HEK293 (cell line): ENCODE measurements around the gene ZKSCAN1.
"Not testable (repeated sequence)": the region's sequence is repeated elsewhere in the genome, so short reads cannot be mapped to it uniquely, and the experiment has no call there.

Experiments used
- CTCF ChIA-PET: fragments of 350-600 bp; formaldehyde crosslinking; extraction: SDS; loops from one replicate; lab custom pipeline; 2021; ENCODE audit warnings: antibody characterized with exemption; lab: Yijun Ruan, JAX
- POLR2A ChIA-PET: fragments of 300-600 bp; formaldehyde crosslinking; extraction: SDS; loops from one replicate; lab custom pipeline; 2020; ENCODE audit warnings: antibody characterized with exemption, inconsistent platforms; lab: Yijun Ruan, JAX
- H3K27ac ChIP-seq: fragments of 200-500 bp; sonication (Bioruptor generic); 2 replicates; pipeline ENCODE4 v1.5.1; 2014; ENCODE audit warnings: low read depth, low read length, control low read depth, inconsistent platforms; ENCODE audit errors: extremely low read depth
- H3K36me3 ChIP-seq, 2 experiments: fragments of 200-500 bp in 1 of 2; sonication (Bioruptor generic) in 1 of 2; 1 replicate in 1 of 2; 2 replicates in 1 of 2; pipeline ENCODE4 v1.5.1; 2014 to 2017; ENCODE audit warnings: inconsistent platforms in 2 of 2, low read length in 2 of 2; ENCODE audit not compliant: control insufficient read depth in 2 of 2, insufficient read depth in 1 of 2
- H3K4me1 ChIP-seq: fragments of 200-500 bp; sonication (Bioruptor generic); 2 replicates; pipeline ENCODE4 v1.5.1; 2014; ENCODE audit warnings: mild to moderate bottlenecking, low read length, inconsistent platforms; ENCODE audit not compliant: control insufficient read depth, insufficient read depth
- H3K4me3 ChIP-seq: 2 replicates; pipeline ENCODE4 v1.5.1; 2011; ENCODE audit warnings: low read depth, mild to moderate bottlenecking, control low read depth, low read length, moderate library complexity
- H3K9me3 ChIP-seq: fragments of 200-500 bp; sonication (Bioruptor generic); 2 replicates; pipeline ENCODE4 v1.5.1; 2014; ENCODE audit warnings: low read depth, low read length, inconsistent platforms; ENCODE audit not compliant: control insufficient read depth, insufficient read depth
- MYNN ChIP-seq: fragments of 450-650 bp; formaldehyde crosslinking; IDR thresholded peaks from 2 replicates; pipeline ENCODE4 v1.5.1; 2016; ENCODE audit warnings: missing biosample characterization, missing genetic modification characterization, borderline replicate concordance
- ZIC2 ChIP-seq: fragments of 450-650 bp; formaldehyde crosslinking; IDR thresholded peaks from 2 replicates; pipeline ENCODE4 v1.5.1; 2016; ENCODE audit warnings: missing biosample characterization, missing genetic modification characterization
- ZNF19 ChIP-seq: fragments of 450-650 bp; formaldehyde crosslinking; IDR thresholded peaks from 2 replicates; pipeline ENCODE4; 2016; ENCODE audit warnings: missing biosample characterization, missing genetic modification characterization, low read depth
- ZNF292 ChIP-seq: fragments of 450-650 bp; formaldehyde crosslinking; IDR thresholded peaks from 2 replicates; pipeline ENCODE4 v1.5.1; 2016; ENCODE audit warnings: low read depth, missing biosample characterization, missing genetic modification characterization, borderline replicate concordance
- ZNF433 ChIP-seq: fragments of 450-650 bp; formaldehyde crosslinking; IDR thresholded peaks from 2 replicates; pipeline ENCODE4 v1.5.1; 2016; ENCODE audit warnings: missing biosample characterization, missing genetic modification characterization, low read depth
- ZNF555 ChIP-seq: fragments of 450-650 bp; formaldehyde crosslinking; conservative IDR thresholded peaks from 2 replicates; pipeline ENCODE4 v1.5.1; 2017; ENCODE audit warnings: missing biosample characterization, mild to moderate bottlenecking, missing genetic modification characterization, inconsistent platforms
- TF ChIP-seq, protein P1 (sequence below): fragments of 450-650 bp; formaldehyde crosslinking; IDR thresholded peaks from 2 replicates; pipeline ENCODE4 v1.5.1; 2016; ENCODE audit warnings: missing biosample characterization, missing genetic modification characterization, borderline replicate concordance
- TF ChIP-seq, protein P2 (sequence below): fragments of 450-650 bp; formaldehyde crosslinking; IDR thresholded peaks from 2 replicates; pipeline ENCODE4 v1.5.1; 2016; ENCODE audit warnings: missing biosample characterization, missing genetic modification characterization

ZKSCAN1 gene

DNA sequence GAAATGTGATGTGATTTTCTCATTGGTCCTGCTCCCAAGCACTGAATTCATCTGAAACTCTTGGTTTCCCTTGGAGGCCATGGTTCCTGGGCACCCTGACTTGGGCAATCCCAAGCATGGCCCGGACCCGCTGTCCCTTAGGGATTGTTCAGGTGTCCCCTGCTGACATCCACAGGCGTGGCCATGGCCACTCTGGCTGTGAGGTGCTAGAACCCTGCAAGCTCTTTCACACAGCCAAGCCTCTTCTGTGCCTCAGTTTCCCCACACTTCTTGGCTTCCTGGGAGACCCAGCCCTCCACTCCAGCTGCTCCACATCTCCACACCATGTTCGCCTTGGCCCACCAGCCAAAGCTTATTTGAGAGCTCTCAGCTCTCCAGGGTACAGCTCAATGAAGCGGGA lies 27.6 kb upstream of the ZKSCAN1 start (continued):
- TF ChIP-seq, protein P1, sequence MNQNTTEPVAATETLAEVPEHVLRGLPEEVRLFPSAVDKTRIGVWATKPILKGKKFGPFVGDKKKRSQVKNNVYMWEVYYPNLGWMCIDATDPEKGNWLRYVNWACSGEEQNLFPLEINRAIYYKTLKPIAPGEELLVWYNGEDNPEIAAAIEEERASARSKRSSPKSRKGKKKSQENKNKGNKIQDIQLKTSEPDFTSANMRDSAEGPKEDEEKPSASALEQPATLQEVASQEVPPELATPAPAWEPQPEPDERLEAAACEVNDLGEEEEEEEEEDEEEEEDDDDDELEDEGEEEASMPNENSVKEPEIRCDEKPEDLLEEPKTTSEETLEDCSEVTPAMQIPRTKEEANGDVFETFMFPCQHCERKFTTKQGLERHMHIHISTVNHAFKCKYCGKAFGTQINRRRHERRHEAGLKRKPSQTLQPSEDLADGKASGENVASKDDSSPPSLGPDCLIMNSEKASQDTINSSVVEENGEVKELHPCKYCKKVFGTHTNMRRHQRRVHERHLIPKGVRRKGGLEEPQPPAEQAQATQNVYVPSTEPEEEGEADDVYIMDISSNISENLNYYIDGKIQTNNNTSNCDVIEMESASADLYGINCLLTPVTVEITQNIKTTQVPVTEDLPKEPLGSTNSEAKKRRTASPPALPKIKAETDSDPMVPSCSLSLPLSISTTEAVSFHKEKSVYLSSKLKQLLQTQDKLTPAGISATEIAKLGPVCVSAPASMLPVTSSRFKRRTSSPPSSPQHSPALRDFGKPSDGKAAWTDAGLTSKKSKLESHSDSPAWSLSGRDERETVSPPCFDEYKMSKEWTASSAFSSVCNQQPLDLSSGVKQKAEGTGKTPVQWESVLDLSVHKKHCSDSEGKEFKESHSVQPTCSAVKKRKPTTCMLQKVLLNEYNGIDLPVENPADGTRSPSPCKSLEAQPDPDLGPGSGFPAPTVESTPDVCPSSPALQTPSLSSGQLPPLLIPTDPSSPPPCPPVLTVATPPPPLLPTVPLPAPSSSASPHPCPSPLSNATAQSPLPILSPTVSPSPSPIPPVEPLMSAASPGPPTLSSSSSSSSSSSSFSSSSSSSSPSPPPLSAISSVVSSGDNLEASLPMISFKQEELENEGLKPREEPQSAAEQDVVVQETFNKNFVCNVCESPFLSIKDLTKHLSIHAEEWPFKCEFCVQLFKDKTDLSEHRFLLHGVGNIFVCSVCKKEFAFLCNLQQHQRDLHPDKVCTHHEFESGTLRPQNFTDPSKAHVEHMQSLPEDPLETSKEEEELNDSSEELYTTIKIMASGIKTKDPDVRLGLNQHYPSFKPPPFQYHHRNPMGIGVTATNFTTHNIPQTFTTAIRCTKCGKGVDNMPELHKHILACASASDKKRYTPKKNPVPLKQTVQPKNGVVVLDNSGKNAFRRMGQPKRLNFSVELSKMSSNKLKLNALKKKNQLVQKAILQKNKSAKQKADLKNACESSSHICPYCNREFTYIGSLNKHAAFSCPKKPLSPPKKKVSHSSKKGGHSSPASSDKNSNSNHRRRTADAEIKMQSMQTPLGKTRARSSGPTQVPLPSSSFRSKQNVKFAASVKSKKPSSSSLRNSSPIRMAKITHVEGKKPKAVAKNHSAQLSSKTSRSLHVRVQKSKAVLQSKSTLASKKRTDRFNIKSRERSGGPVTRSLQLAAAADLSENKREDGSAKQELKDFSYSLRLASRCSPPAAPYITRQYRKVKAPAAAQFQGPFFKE (tag by site-specific recombination): no peak
- no peak for TF ChIP-seq ZIC2 (tag by site-specific recombination)

DNA sequence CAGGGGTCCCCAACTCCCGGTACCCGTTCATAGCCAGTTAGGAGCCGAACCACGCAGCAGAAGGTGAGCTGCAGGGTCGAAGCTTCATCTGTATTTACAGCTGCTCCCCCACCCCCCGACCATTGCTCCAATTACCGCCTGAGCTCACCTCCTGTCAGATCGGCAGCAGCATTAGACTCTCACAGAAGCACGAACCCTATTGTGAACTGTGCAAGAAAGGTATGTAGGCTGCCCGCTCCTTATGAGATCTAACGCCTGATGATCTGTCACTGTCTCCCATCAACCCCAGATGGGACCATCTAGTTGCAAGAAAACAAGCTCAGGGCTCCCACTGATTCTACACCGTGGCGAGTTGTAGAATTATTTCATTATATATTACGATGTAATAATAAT lies 24.9 kb upstream of the ZKSCAN1 start:
- no peak for TF ChIP-seq ZNF433 (tag by site-specific recombination)
- TF ChIP-seq MYNN: no peak
- TF ChIP-seq ZNF19 (tag by site-specific recombination): no peak
- TF ChIP-seq ZNF292 (tag by site-specific recombination): no peak
- TF ChIP-seq, all 188 proteins: peak for 0
- POLR2A ChIA-PET: interaction anchor here (0.6 kb wide), 1 partner anchor 110 kb away, joined by 3 read pairs; no protein-coding TSS in a partner anchor

DNA sequence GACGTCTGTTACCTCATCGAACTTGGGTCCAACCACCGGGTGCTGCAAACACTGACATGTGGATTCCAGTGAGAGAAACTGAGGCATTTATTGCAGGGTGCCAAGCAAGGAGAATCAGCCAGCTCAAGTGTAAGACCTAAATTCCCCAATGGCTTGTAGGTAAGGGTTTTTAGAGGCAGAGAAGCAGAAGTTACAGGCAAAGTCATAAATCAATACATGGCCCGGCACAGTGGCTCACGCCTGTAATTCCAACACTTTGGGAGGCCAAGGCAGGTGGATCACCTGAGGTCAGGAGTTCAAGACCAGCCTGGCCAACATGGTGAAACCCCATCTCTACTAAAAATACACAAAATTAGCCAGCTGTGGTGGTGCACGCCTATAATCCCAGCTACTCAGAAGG lies 23.9 kb upstream of the ZKSCAN1 start:
- H3K36me3 ChIP-seq, H3K27ac ChIP-seq, H3K9me3 ChIP-seq, H3K4me1 ChIP-seq, POLR2A ChIA-PET, H3K4me3 ChIP-seq: not testable (repeated sequence)
- CTCF ChIA-PET: interaction anchor here (0.7 to 5.9 kb wide), 14 partner anchors 10 to 577 kb away, joined by 3 to 53 read pairs (median 4); partner anchors contain the start of genes GJC3 and TRIM4

More for the DNA sequence above, 24.9 kb upstream of the ZKSCAN1 start:
- CTCF ChIA-PET: interaction anchor here (0.6 to 5.9 kb wide), 26 partner anchors 9 to 576 kb away, joined by 3 to 53 read pairs (median 4); partner anchors contain the start of genes AP4M1, AZGP1 and GJC3
- Histone ChIP-seq H3K27ac (no peak overlapping the region), H3K9me3 (no peaks in the 10 kb centered on the region), H3K36me3 (no peaks in the 10 kb centered on the region), H3K4me3 (no peak overlapping the region), H3K4me1 (no peaks in the 10 kb centered on the region)

DNA sequence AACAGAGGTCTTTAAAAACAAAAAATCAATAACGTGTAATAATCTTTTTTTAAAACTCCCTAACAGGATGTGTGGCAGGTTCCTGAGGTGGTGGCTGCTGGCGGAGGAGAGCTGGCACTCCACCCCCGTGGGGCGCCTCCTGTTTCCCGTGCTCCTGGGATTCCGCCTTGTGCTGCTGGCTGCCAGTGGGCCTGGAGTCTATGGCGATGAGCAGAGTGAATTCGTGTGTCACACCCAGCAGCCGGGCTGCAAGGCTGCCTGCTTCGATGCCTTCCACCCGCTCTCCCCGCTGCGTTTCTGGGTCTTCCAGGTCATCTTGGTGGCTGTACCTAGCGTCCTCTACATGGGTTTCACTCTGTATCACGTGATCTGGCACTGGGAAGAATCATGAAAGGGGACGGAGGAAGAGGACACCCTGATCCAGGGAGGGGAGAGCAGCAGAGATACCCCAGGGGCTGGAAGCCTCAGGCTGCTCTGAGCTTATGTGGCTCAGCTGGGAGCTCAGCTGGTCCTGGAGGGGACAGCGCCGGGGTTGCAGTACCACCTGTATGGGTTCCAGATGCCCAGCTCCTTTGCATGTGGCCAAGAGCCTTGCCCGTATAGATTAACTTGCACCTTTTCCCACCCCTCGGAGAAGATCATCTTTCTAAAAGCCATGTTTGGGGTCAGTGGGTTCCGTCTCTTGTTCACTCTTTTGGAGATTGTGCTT lies 22.9 kb upstream of the ZKSCAN1 start:
- POLR2A ChIA-PET: no interaction called here
- CTCF ChIA-PET: interaction anchor here (0.6 to 5.9 kb wide), 9 partner anchors 9 to 1870 kb away, joined by 3 to 53 read pairs (median 5); partner anchors contain the start of genes GJC3 and TRIM4
- Histone ChIP-seq H3K9me3 (no peaks in the 10 kb centered on the region), H3K4me3 (no peak overlapping the region), H3K36me3 (no peaks in the 10 kb centered on the region), H3K27ac (no peak overlapping the region), H3K4me1 (no peaks in the 10 kb centered on the region)
- TF ChIP-seq ZNF555 (tag by site-specific recombination): no peak
- TF ChIP-seq, protein P2, sequence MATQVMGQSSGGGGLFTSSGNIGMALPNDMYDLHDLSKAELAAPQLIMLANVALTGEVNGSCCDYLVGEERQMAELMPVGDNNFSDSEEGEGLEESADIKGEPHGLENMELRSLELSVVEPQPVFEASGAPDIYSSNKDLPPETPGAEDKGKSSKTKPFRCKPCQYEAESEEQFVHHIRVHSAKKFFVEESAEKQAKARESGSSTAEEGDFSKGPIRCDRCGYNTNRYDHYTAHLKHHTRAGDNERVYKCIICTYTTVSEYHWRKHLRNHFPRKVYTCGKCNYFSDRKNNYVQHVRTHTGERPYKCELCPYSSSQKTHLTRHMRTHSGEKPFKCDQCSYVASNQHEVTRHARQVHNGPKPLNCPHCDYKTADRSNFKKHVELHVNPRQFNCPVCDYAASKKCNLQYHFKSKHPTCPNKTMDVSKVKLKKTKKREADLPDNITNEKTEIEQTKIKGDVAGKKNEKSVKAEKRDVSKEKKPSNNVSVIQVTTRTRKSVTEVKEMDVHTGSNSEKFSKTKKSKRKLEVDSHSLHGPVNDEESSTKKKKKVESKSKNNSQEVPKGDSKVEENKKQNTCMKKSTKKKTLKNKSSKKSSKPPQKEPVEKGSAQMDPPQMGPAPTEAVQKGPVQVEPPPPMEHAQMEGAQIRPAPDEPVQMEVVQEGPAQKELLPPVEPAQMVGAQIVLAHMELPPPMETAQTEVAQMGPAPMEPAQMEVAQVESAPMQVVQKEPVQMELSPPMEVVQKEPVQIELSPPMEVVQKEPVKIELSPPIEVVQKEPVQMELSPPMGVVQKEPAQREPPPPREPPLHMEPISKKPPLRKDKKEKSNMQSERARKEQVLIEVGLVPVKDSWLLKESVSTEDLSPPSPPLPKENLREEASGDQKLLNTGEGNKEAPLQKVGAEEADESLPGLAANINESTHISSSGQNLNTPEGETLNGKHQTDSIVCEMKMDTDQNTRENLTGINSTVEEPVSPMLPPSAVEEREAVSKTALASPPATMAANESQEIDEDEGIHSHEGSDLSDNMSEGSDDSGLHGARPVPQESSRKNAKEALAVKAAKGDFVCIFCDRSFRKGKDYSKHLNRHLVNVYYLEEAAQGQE (tag by site-specific recombination): peak; percentile 52; the same call in 1 of the 2 replicates
